Measurements from ENCODE around the gene SH3RF3.

The SH3RF3 gene

GRCh38 chr2:109292386-109292785 lies 163.4 kb downstream of the SH3RF3 start:
- DNase-seq: no peak

DNA sequence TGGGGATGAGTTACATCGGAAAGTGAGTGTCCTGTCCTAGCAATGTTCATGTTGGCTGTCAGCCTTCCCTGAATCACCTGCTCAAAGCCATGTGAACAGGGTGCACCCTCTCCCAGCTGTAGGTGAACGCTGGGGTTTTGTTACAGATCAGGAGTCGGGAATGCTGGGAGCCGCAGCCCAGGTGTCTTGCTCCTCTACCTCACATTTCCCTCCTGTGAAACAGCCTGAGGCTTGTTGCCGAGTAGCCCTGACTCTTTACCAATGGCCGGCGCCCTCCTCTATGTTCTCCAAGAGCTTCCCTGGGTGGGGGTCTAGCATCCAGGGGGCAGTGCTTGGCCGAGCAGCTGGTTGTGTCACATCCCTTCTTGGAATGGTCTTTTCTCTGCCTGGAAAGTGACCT lies 164.7 kb downstream of the SH3RF3 start:
- DNase-seq: no peak

DNA sequence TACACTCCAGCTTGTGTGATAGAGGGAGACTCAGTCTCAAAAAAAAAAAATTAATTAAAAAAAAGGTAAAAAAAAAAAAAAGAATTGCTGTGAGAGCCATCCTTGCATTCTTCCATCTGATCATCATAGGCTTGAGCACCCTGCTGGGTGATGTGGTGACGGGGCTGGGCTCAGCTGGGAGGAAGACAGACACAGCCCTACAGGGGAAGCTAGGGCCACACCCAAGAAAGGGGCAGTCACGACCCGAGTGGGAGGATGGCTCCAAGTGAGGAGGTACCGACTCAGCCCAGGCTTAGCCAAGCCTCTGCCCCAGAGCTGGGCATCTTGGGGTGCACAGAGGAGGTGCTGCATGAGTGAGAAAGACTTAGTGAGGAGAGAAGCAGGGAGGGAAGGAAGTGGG lies 165.5 kb downstream of the SH3RF3 start:
- DNase-seq: no peak

DNA sequence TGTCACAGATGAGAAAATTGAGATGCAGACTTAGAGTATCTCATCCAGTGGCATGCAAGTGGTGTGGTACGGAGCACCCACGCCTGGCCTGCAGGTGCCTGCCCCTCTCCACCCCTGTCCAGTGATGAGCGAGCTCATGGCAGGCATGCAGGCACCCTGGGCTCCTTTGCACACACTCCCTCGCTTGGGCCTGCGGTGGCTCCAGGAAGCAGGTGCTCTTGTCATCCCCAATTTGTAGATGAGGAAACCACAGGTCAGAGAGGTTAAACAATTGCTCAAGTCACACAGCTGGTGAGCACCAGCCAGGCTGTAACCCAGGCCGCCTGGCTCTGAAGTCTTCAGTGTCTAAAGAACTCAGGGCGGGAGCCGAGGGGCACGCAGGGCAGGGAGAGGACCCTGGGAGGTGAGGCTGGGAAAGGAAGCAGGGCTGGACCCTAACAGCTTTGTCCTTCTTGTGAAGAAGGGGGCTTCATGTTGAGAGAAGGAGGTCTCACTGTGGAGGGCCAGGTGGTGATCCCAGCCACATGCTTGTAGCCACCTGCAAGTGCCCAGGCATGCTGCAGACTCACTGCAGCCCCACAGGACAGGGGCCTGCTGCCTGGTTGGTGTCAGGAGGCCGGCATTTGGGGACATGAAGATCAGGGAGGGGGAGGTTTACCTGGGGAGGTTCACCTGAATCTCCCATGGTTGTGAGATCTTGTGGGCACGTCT lies 166.2 kb downstream of the SH3RF3 start:
- DNase-seq: no peak

DNA sequence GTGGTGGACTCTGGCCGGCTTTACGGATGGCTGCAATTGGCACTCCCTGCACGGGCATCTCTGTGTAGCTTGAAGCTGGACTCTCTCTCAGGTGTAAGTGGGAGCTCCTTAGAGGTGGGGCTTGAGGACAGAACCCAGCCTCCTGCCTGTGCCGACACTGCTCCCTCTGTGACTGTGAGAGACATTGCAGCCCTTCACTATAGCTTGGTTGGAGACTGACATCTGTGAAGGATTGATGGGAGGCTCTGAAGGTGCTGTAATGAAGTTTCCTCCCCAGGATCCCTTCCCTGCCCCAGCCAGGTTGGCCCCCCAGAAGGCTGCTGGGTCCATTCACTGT lies 166.7 kb downstream of the SH3RF3 start:
- no peak for DNase-seq

GRCh38 chr2:109297566-109298490 lies 168.8 kb downstream of the SH3RF3 start:
- DNase-seq: no peak

DNA sequence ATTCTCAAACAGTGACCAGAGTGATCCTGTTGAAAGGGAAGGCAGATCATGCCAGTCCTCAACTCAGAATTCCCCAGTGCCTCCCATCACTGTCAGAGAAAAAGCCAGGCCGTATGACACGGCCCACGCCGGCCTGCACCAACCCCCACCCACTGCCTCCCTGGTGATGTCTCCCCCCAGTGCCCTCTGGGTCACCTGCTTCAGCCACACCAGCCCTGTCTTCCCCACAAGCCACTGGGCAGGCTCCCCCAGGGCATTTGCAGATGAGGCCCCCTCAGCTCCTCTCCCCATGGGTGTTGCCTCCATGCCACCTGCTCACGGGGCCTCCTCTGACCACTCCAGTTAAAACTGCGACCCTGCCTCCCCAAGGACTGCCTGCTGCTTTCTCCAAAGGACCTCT lies 169.8 kb downstream of the SH3RF3 start:
- no peak for DNase-seq

GRCh38 chr2:109299536-109299935 lies 170.5 kb downstream of the SH3RF3 start:
- DNase-seq: no peak

GRCh38 chr2:109300582-109300981 lies 171.6 kb downstream of the SH3RF3 start:
- no peak for DNase-seq

GRCh38 chr2:109301746-109302145 lies 172.7 kb downstream of the SH3RF3 start:
- no peak for DNase-seq

GRCh38 chr2:109302319-109302718 lies 173.3 kb downstream of the SH3RF3 start:
- DNase-seq: no peak

- DNase-seq: no peak
Measured at GRCh38 chr2:109304242-109304641, 175.2 kb downstream of the SH3RF3 start.

- DNase-seq: no peak
Measured at GRCh38 chr2:109304731-109305470, 175.9 kb downstream of the SH3RF3 start.

GRCh38 chr2:109305490-109306167 lies 176.6 kb downstream of the SH3RF3 start:
- DNase-seq: no peak

DNA sequence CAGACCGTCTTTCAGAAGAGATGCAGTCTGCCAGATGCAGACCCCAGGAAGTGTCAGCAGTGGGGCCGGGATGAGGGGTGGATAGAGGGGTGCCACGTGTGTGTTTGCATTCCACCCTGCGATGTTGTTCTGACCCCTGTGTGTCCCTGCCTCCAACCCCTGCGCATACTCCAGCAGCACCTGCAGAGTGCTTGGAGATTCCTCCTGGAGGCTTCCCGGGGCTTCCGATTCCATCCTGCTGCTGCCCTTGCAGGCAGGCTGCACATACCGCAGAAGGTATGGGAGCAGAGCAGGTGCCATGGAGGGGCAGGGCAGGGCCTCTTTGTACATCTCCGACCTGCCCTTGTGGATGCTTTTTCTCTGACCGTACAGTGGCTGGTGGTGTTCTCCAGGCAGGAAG lies 177.2 kb downstream of the SH3RF3 start:
- DNase-seq: no peak

GRCh38 chr2:109311771-109312170 lies 182.8 kb downstream of the SH3RF3 start:
- DNase-seq: no peak

DNA sequence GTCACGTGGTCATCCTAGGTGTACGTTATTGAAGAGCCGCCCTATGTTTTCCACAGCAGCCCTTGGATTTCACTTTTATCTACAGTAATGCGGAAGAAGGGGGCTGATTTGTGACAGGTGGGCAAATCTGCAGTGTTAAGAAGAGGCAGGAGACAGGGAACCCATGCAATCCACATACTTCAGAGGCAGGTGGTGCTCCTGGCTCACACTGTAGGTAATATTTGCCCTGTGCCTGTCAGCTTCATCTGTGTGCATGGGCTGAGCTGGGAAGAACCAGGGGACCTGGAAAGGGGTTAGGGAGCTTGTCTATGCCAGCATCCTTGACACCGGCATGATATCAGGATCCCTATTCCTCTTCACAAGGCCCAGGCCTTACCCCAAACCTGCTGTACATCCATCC lies 183.9 kb downstream of the SH3RF3 start:
- no peak for DNase-seq

GRCh38 chr2:109313343-109313742 lies 184.3 kb downstream of the SH3RF3 start:
- no peak for DNase-seq

DNA sequence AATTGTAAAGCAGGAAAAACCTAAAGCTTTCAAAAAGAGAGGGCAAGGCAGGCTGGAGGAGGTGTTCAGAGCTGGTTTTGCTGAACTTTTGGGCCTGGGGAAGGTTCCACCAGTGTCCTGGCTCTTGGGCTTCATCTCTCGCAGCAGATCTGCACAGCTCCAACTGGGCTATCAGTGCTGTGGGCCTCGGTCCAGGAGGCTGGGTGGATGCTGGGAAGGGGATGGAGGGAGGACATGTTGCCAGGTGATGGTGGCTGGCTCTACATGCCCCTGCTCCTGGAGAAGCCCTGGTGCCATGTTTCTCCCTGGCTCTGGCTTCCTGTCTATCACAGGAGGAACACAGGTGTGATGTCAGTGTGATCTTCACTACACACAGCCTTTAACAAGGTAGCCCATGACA lies 187.1 kb downstream of the SH3RF3 start:
- no peak for DNase-seq

DNA sequence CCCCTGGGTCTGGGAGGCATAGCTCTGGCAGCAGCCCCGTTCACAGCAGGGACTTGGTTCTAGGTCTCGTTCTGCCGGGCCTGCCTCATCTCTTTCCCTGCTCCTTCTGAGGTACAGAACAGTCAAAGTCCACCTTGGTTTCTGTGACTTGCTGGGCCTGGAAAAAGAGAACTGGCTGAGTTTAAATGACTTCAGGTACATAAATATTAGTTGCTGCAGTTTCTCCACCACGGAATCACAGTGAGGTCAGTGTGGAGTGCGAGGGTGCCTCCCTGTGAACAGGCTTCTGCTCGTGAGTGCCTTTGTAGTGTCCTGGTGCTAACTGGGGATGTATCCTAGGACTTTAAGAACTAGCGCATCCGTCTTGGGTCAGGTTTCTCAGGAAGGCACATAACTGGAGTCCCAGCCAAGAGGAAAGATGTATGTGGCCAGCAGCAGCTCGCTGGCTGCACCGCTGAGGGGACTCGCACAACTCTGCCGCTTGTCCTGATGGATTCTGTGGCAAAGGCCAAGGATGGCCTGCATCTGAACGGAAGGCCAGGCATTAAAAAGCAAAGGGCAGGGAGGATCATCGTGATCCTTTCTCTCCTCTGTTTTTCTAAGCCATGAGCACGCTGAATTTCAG lies 188.6 kb downstream of the SH3RF3 start:
- DNase-seq: no peak

DNA sequence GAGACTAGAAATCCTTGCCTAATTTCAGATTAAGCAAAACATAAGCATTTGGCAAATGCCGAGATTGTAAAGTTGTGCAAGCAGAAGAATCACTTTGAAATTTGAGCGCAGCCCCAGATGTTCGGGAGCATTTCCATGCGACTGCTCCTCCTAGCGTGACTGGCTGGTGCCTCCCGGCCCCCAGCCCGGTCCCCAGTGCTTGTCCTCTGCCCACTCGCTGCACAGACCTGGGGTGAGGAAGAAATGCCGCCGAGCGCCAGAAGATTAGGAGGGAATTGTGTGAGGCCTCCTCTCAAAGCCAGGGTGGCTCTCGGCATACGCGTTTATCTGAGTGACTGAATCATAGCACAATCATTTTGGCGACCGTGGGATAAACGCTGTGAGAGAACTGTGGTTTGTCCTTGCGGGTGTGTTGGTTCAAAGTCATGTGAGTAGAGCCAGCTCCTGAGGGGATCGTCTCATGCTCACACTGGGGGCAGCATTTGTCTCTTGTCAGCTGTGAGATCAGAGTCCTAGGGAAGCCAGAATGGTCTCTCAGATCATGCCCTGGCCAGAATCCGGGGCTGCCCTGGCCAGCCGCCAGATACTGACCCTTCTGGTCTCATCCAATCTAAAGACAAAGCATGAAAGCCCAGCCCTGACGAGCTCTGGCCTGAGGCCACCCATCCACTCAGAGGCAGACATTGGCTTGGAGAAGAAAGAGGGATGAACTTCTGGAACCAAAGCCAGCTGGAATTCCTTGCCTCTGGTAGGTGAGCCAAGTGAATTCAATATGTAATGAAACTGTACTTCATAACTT lies 189.3 kb downstream of the SH3RF3 start:
- no peak for DNase-seq

GRCh38 chr2:109318949-109319342 lies 189.9 kb downstream of the SH3RF3 start:
- no peak for DNase-seq

Data from NK-92 treated with Interleukin-12 subunit alpha and Interleukin-12 subunit beta, amount 100 ng/mL, for 24 hours (cell line).